Measurements from ENCODE around the gene SLK.

GRCh38 chr10:103949728-103950127 is 17.2 kb upstream of the SLK start:
- TF ChIP-seq CTCF (conservative IDR thresholded peaks at IDR 0.05; ENCODE audit: low read length): no peak
- TF ChIP-seq EZH2phosphoT487 (IDR thresholded peaks at IDR 0.05; ENCODE audit: borderline replicate concordance): no peak
